ENCODE measurements around the gene DLGAP3.

DNA sequence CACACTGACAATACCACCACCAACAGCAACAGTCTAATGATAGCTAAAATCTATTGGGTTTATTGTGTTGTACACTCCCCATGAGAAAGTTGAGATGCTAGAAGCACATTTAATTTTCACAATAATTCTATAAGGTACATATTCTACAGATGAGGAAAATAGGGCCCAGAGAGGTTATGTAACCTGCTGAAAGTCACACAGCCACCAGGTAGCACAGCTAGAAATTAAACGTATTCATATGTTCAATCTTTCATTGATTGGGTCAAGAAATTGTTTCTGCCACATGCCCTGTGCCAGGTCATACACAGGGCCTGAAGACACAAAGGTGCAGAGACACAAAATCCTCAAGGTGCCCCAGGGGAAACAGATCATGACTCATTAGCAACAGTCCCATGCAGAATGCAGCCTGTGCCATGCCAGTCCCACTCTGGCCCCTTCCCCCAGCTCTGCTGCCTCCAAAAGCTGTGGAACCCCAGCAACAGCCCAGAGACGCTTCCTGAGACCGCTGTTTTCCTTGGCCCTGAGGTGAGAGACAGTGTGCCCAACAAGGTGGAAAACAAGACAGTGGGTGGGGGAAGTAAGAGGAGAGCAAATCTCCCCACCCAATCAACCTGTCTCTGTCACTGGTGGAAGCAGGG, 104.5 kb downstream of the DLGAP3 start:
- TF ChIP-seq, protein P1, sequence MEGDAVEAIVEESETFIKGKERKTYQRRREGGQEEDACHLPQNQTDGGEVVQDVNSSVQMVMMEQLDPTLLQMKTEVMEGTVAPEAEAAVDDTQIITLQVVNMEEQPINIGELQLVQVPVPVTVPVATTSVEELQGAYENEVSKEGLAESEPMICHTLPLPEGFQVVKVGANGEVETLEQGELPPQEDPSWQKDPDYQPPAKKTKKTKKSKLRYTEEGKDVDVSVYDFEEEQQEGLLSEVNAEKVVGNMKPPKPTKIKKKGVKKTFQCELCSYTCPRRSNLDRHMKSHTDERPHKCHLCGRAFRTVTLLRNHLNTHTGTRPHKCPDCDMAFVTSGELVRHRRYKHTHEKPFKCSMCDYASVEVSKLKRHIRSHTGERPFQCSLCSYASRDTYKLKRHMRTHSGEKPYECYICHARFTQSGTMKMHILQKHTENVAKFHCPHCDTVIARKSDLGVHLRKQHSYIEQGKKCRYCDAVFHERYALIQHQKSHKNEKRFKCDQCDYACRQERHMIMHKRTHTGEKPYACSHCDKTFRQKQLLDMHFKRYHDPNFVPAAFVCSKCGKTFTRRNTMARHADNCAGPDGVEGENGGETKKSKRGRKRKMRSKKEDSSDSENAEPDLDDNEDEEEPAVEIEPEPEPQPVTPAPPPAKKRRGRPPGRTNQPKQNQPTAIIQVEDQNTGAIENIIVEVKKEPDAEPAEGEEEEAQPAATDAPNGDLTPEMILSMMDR (IDR thresholded peaks at IDR 0.05), result no peak
- TF ChIP-seq POLR2A (IDR thresholded peaks at IDR 0.05), result no peak

Data from stomach (tissue), 4 donors.